GM03348 (cell line): Measurements from ENCODE around the gene AGXT.

Experiments used
- DNase-seq: peaks from one replicate; pipeline ENCODE4 v3.0.0; 2012; ENCODE audit warnings: low spot score

The AGXT gene

DNA sequence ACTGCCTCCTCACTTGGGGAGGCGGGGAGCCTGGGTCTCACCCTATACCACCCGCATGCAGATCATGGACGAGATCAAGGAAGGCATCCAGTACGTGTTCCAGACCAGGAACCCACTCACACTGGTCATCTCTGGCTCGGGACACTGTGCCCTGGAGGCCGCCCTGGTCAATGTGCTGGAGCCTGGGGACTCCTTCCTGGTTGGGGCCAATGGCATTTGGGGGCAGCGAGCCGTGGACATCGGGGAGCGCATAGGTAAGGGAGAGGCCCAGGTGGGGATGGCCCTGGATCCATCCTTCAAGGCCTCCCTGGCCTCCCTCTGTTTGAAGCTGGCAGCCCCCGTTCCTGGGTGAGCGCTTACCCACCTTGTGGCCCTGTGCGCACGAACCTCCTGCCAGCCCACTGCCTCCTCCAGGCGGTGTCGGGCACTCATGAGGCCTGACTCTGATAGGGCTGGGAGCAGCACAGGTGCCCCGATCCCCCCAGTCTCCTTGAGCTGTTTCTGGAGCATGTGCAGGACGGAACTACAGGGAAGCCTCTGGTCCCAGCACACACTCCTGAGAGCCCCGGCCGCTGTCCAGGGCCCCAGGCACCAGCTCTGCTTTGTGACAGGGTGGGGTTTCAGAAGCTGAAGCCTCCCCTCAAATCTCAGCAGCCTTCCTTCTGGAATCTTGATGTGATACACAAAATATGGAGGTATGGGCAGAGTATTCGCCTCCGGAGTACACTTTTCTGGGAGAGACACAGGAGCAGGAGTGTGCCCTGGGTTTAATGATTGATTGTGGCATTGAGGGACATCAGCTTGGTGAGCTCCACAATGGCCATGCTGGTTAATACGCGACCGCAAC is 708 bp downstream of the AGXT start:
- DNase-seq = no peak

DNA sequence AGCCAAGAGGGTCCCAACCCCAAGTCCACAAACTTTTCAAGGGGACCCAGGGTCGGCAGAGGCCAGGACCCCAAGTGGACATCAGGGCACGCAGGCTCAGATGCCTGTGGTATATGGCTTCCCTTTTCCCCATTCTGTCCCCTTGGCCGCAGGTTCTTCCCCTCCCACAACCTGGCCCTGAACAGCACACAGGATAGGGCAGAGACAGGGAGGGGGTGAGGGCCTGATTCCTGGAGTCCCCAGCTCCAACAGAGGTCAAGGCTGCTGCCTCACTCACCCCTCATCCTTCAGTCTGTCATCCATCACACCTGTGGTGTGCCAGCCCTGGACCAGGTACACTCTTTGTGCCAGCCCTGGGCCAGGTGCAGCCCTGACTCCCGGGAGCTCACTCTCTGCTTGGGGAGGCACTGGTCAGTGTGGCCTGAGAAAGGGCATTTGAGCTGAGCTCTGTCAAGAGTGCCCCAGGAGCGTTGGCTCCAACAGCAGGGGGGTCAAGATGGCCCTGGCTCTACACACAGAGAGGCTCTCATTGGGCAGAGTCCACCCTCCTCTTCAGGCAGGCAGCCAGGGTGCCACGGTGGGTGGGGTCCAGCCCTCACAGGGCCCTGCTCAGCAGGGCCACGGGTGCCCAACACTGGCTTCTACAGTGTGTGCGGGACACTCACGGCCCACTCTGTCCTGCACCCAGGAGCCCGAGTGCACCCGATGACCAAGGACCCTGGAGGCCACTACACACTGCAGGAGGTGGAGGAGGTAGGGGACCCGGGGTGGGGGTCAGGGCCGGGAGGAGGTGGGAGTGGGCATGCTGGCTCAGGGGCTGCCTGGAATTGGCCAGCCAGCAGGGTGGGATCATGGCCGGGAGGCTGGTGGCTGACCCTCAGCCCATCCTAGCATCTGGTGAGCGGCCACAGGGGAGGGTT is 1.6 kb downstream of the AGXT start:
- DNase-seq = no peak

DNA sequence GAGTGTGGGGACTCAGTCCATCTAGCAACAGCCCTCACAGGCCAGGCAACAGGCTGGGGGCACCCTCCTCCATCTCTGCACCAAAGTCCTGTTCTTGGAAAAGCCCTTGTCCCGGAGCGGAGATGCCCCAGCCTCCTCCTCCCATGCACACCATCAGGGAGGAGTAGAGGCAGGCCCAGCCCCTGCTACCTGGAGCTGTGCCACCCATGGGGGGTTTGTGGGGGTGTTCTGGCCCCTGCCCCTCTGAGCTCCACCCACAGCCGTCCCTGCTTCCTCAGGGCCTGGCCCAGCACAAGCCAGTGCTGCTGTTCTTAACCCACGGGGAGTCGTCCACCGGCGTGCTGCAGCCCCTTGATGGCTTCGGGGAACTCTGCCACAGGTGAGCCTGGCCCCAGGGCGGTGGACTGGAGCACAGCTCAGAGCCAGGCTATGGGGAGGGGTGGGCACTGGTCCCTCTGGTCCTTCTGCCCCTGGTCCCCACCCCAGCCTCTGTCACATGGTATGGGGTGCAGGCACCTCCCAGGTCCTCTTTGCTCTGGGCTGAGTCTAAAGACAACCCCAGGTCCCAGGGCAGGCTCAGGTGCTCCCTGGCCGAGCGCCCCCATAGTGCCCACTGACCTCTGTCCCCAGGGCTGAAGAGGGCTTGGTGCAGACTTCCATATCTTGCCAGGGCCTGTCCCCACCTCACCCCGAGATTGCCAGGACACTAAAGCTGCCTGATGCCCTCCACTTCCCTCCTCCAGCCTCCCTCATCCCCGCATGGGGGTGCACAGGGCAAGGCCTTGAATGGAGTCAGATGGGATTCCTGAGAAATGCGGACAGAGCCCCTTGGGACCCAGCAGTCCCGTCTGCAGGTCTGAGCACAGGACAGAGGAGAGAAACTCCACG is 2.7 kb downstream of the AGXT start:
- no peak for DNase-seq

DNA sequence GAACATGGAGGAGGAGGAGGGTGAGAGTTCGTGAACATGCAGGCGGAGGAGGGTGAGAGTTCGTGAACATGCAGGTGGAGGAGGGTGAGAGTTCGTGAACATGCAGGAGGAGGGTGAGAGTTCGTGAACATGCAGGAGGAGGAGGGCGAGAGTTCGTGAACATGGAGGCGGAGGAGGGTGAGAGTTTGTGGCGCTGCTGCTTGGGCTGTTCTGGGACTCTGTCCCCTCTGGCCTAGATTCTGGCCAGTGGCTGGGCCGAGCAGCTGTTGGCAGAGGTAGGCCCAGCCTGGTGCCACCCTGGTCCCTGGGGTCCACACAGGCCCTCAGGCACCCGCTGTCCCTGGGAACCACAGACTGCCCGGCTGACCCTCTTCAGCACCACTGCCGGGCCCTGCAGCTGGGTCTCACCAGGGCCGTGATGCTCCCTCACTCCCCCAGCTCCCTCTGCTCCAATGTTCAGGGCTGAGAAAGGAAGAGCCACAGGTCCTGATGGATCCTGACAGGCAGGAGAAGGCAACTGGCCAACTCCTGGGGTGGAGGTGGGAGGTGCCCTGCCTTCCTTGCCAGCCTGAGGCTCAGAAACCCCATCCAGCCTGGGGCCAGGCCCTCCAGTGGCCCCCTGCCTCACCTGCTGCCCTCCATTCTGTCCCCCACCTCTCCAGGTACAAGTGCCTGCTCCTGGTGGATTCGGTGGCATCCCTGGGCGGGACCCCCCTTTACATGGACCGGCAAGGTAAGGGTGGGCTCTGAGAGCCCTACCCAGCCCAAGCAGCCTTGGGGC is 3.9 kb downstream of the AGXT start:
- DNase-seq = no peak

DNA sequence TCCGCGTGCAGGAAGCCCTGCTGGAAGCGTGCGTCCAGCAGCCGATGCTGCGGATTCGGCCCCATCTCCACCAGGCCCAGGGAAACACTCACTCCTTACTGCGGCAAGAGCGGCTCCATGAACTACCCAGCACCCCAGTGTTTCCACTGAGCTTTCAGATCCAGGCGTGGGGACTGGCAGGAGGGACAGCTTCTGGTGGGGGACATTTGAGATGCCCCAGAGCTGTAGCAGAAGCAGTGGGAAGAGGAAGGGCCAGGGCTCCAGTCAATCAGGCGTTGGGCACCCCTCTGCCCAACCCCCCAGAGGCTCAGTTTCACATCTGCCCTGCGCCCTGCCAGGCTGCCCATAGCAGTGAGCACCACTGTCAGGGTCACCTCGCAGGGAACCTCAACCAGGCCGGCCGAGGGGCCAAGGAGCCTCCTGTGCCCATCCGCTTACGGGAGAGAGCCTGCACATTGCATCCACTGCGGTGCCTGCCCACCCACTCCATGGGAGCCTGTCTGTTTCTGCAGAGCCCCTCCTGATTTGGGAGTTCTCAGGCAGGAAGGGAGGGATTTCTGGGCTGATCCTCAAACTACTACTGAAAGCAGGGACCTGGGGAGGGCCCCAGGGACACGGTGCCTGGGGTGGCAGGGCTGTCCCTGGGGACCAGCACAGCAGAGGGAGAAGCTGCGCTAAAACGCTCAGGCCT is 4.6 kb downstream of the AGXT start:
- no peak for DNase-seq

DNA sequence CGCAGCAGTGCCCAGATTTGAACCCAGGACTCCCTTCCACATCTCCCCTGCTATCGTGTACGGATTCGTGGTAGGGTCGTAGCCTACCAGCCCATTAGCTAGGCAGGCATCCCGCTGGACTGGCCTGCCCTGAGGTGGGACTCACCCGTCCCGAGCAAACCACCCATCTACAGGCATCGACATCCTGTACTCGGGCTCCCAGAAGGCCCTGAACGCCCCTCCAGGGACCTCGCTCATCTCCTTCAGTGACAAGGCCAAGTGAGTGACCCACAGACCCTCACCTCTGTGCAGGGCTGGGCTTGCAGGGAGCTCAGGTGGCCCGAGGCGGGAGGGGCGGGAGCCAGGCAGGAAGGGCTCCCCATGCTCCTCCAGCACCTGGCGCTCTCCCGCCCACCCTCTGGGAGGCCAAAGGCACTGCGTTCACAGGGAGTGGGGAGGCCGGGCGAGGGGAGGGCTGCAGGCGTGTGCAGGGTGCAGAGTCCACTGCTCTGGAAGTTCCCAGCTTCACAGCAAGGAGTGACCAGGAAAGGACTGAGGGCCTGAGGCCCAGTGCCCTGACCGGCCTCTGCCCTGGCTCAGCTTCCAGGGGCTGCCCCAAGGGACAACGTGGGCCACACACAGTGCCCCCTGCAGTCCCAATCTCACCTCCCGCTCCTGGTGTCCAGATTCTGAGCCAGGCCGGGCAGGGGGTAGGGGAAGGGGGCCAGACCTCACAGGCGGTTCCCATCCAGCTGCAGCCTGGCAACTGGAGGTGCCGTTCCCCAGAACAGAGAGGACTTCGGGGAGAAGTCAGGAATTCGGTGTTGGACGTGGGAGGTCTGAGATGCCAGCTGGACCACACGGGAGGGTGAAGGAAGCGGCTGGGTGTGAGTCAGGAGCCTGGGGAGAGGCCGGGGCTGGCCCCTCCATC is 5.4 kb downstream of the AGXT start:
- no peak for DNase-seq

DNA sequence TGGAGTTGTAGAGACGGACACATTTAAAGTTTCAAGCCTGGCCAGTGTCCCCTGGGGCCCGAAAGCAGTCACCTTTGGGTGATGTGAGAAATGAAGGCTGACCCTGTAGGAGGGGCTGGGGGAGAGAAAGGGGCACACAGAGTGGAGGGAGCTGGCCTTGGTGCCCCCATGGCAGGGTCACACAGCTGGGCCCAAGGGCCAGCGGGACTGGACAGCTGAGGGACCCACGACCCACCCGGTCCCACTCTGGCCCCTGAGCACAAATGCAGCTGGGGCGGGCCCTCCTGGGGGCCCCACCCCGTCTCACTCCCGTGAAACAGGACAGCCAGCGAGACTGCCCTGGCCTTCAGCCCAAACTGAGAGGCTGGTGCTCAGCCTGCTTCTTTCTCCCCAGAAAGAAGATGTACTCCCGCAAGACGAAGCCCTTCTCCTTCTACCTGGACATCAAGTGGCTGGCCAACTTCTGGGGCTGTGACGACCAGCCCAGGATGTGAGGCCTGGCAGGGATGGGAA is 6.1 kb downstream of the AGXT start:
- DNase-seq = no peak

DNA sequence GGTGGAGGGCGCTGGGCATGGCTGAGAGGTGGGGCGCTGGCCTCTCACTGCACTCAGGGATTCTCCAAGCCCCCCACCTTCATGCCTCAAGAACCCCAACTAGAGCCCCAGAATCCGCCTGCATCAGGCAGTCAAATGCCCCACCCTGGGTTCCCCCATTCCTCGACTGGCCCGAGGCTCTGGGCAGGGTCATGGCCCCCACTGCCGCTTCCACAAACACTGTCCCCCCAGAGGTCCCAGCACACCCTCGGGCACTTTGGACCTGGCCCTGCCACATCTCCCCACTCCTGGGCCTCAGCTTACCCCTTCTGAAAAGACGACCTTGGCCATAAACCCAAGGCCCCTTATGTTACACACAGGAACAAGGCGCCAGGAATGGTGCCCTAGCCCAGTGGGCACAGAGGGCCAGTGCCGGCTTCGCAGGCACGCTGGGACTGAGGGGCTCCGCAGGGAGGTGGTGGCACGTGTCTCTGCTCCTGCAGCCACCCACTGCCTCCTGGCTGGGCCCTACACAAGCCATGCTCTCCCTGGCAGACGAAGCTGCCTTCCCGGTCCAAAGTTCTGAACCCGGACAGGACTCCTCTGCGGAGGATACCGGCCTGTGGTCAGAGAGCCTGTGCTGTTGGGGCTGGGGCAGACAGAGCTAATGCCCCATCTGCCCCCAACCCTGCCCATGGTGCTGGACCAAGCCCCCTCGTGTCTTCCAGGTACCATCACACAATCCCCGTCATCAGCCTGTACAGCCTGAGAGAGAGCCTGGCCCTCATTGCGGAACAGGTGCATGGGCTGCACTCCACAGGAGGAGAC is 6.8 kb downstream of the AGXT start:
- DNase-seq = no peak

DNA sequence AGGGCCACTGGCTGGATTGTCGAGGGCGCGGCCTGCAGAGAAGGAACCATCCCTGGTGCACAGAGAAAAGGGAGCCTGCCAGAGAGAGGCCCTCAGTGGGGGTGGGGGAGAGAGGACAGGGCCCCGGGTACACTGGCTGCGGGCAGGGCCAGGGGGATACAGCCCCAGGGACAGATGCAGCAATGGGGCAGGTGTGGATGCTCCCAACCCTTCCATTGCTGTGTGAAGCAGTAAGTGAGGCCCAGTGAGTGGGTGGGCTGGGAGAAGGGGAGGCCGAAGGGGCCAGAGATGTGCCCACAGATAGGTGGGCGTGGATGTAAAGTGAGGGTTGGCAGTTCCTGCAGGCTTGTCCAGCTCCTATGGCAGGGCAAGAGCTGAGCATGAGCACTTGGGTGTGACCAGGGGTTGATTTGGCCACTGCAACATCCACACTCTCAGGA is 7.4 kb downstream of the AGXT start:
- DNase-seq = no peak

DNA sequence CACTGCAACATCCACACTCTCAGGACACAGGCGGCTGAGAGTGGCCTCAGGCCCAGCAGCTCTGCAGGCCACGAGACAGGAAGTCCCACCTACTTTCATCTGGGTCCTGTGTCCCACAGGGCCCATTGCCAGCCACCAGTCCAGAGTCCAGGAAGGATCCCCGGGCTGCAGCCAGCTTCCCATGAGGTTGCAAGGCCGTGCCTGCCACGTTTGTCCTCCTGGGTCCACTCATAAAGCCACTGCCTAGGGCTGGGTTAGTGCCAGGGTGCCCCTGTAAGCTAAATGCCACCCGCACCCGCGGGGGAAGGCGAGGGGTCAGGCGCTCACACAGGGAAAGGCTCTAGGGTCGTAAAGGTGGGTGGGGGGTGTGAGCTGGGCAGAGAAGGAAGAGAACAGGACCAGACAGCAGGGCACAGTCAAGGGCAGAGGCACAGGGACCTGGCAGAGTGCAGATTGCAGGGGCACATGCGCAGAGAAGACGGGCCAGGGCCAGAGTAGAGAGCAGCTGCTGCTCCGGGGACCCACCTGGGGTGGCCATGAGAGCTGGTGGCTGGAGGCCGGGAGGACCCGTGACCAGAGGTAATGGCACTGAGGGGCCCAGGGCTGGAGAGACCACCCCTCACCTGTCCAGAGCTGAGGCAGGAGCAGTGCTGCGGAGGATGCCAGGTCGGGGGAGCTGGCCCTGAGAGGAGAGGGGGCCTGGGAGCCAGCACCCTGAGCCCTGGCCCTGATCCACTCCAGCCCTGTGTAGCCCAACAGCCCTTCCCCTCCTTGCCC is 8.0 kb downstream of the AGXT start:
- no peak for DNase-seq

DNA sequence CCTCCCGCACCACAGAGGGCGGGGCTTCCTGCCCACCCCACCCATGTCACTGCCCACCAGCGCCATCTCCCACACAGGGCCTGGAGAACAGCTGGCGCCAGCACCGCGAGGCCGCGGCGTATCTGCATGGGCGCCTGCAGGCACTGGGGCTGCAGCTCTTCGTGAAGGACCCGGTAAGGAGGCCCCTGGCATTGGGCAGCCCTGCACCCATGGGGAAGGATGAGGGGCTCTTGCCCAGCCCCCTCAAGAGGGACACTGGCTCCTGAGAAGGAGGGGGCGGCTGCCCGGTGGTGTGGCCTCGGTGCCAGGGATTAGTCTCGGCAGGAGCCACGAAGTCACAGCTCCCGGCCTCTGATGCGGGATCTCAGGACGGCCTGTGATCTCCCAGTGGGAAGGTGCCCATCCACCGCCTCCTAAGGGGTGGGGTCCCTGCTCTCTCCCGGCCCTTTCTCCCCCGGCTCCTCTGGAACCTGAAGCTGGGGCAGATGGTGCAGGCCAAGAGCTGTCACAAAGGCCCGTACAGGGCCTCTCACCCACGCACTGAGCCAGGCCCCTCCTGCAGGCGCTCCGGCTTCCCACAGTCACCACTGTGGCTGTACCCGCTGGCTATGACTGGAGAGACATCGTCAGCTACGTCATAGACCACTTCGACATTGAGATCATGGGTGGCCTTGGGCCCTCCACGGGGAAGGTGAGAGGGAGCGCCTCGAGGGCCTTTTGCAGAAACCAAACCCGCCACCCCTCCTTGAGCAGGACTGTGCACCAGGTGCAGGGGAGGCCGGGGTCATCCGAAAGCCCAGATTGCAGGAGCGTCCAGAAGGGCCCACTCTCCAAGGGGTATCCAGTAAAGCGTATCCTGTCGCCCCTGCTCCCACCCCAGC is 9.1 kb downstream of the AGXT start:
- no peak for DNase-seq

DNA sequence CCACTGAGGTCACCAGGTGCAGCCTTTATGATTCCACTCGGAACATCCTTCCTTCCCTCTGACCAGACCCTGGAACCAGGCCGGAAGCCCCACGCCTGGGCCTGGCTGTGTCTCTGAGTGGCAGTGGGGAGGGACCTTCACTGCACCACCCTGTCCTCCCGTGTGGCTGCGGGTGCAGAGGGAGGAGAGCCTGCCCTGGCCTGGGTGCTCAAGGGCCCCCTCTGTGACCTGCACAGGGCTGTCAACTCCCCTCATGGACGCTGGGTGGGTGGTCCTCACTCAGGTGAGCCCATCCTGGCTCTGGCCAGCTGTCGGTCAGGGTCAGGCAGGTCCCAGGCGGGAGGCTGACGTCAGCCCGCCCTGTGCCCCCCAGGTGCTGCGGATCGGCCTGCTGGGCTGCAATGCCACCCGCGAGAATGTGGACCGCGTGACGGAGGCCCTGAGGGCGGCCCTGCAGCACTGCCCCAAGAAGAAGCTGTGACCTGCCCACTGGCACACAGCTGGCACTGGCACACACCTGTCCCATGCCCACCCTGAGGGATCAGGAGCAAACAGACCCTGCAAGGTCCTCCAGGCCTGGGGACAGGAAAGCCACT is 9.8 kb downstream of the AGXT start:
- no peak for DNase-seq

DNA sequence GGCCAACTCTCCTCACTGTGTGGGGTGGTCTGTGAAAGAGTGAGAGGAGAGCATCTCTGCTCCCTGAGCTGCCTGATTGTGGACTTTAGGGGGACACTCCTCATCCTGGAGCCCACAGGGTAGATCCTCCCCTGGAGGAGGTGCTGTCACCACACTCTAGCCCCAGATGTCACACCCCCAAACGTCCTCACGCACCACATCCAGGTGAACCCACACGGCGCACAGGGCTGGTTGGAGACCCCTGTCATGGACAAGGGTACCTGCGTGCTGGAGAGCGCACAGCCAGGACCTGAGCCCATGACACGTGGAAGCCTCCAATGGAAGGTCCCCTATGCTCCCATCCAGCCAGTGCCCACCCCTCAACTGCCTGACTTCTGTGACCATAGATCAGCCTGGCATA is 10.5 kb downstream of the AGXT start:
- no peak for DNase-seq

DNA sequence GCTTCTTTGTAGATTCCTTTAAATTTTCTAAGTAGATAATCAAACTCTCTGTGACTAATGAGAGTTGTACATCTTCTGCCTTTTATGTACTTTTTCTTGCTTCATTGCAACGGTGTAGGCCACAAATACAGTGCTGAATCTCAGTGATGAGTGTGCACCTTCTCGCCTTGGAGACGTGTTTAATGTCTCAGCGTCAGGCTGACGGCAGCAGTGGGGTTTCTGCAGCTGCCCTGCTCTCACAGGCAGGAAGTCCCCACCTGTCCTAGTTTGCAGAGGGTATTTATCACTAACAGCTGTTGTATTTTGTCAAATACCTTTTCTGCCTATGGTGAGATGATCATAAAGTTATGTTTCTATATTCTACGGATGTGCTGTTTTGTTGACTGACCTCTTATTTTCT is 13.3 kb downstream of the AGXT start:
- DNase-seq = no peak

DNA sequence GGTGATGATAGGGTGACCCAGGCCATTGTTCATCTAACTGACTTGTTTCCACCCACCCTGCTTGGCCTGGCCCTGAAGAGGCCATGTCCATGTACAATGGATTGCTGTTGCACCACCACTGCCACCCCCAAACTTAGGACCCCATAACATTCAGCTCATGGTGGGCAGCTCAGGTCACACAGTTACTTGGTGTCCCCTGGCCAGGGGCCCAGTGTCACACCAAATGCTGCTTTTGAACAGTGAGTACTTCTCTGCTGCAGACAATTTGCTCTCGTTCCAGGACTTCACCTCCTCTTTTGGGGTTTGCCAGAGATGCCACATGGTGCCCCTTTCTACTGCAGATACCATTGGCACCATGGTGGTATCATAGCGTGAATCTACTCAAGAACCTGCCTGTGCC is 15.6 kb downstream of the AGXT start:
- no peak for DNase-seq

DNA sequence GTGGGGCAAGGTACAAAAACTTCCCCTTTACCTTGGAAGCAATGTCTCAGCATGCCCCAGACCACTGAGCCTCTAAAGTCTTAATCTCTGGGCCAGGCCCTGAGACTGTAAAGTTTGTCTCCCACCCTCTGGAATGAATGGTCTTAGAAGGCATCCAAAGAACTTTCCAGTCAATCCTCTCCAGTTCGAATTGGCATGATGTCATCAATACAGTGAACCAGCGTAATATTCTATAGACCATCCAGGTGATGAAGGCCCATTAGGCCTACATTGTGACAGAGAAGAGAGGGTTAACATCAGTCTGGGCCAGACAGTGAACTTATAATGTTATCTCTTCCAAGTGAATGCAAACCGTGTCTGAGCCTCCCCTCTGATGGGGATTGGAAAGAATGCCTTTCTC is 16.1 kb downstream of the AGXT start:
- DNase-seq = no peak
